ENCODE measurements around the gene KY. TPM values are rescaled to one million over a fixed set of nuclear protein-coding genes. Genes with fewer than 3 reads are reported as not detected.

The KY gene
- total RNA-seq, 2 donors from 2014 or later, result 1.4 to 1.7 TPM

DNA sequence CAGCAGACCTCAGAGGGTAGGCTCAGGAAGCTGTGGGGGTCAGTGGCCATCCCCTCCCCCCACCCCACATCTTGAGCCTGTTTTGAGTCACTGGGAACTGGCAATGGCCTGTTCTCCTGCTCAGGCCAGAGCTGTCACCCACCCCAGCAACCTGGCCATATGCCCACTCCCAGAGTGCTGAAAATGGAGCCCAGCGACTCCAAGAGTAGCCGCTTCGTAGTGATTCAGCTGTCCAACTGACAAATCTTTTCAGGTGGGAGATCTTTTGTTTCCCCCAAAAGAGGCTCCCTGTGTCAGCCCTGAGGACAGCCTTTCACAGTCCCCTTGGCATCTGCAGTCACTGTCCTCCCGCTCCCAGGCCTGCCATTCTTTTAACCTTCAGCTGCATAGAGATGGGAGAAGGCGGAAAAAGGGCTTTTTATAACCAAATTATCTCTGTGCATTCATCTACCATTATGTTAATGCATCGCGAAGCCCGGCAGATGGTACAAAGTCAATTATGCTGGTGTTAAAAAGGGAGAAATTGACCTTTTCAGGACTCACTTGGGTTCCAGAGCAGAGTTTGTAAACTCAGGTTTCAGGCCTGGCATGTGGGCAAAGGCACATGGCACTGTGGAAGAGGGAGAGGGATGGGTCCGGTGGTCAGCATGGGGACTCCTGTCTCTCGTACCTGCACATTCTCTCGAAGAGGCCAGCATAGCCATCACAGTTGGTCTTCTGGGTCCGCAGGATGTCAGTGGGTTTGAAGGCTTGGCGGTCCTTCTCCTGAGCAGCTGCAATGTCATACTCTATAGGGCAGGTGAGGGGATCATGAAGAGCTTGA, 32.1 kb downstream of the KY start:
- no peak overlapping the region for H3K4me3 ChIP-seq
- TF ChIP-seq POLR2A (IDR thresholded peaks at IDR 0.05) (no peak), POLR2AphosphoS5 (IDR thresholded peaks at IDR 0.05) (no peak)
- 89% methylated on average over 13 of the region's 13 CpGs for WGBS
- intact Hi-C loops (cut with DNase I), result no loop called here
- no peak overlapping the region for H3K27ac ChIP-seq
- no peaks in the 10 kb centered on the region for H3K36me3 ChIP-seq
- H3K27me3 ChIP-seq (replicated peaks; ENCODE audit: insufficient read depth), result no peaks in the 10 kb centered on the region
- no peaks in the 10 kb centered on the region for H3K4me1 ChIP-seq (replicated peaks)
- no peaks in the 10 kb centered on the region for H3K9me3 ChIP-seq
- DNase-seq (ENCODE audit: low spot score), result no peak

DNA sequence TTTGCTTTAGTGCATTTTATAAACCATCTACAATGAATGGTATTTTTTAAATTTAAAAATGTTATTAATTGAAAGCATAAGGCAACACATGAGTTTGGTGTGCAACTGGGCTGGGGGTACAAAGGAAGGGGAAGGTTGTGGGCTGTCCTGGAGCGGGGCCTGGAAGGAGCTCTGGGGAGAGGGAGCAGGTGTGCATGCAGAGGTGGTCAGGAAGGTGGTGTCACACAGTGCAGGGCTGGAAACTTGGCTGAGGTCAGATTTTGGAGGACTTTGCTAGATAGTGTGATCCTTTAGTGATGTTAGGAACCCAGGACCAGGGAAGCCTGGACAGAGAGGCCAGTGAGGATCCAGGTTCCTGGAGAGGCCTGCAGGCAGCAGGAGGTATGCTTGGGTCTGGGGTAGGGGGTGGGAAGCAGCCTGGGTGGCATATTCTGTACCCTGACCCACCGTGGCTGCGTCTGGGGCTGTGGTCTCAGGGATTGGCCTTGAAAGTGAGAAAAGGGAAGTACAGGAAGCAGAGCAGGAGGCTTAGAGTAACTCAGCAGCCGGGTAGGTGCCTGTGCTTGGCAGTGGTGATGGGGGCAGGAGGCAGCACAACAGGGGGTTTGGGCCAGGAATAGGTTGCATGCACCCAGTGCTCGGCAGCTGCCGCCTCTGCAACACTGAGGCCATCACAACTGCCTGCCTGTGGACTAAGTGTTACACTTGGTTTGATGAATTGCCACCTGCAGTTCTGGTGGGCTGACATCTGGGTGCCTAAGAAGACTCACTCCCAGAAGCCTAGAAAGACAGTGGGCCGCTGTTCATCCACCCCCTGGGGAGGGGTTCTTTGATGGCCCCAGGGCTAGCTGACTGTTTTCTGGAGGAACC, 33.0 kb downstream of the KY start:
- H3K36me3 ChIP-seq, result no peaks in the 10 kb centered on the region
- H3K4me1 ChIP-seq (replicated peaks), result no peaks in the 10 kb centered on the region
- no peaks in the 10 kb centered on the region for H3K27me3 ChIP-seq (replicated peaks; ENCODE audit: insufficient read depth)
- intact Hi-C loops (cut with DNase I), result no loop called here
- no peak overlapping the region for H3K4me3 ChIP-seq
- TF ChIP-seq CTCF (IDR thresholded peaks at IDR 0.05), result no peak
- no peak for TF ChIP-seq POLR2A (IDR thresholded peaks at IDR 0.05)
- TF ChIP-seq POLR2AphosphoS5 (IDR thresholded peaks at IDR 0.05), result no peak
- no peaks in the 10 kb centered on the region for H3K9me3 ChIP-seq
- 83% methylated on average over 5 of the region's 7 CpGs for WGBS
- no peak overlapping the region for H3K27ac ChIP-seq
- DNase-seq (ENCODE audit: low spot score), result no peak

DNA sequence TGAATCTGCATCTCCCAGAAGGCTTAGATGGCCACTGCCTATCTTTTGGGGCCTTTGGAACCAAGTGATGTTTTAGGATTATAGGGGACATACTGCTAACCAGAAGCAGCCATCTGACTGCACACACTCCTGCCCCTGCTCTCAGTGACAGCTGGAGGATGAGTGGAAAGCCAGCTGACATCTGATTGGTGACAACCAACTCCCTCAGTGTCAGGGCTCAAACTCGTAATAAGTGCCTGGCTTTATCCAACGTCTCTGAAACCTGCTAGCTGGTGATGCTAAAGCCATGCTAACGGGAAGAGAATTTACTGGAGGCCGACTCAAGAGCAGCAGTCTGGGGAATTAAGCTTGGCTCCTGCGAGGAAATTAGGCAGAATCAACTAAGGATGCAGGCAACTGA, 35.1 kb downstream of the KY start:
- 73% methylated on average over 5 of the region's 5 CpGs for WGBS
- DNase-seq (ENCODE audit: low spot score), result no peak

GRCh38 chr3:134614955-134615354, 35.9 kb downstream of the KY start:
- DNase-seq (ENCODE audit: low spot score), result no peak
- H3K36me3 ChIP-seq, result no peaks in the 10 kb centered on the region
- no peaks in the 10 kb centered on the region for H3K9me3 ChIP-seq
- no peaks in the 10 kb centered on the region for H3K4me1 ChIP-seq (replicated peaks)
- TF ChIP-seq CTCF (IDR thresholded peaks at IDR 0.05), result no peak
- TF ChIP-seq POLR2A (IDR thresholded peaks at IDR 0.05), result no peak
- TF ChIP-seq POLR2AphosphoS5 (IDR thresholded peaks at IDR 0.05), result no peak
- H3K4me3 ChIP-seq, result no peak overlapping the region
- intact Hi-C loops (cut with DNase I), result no loop called here
- 82% methylated on average over 4 of the region's 4 CpGs for WGBS
- no peaks in the 10 kb centered on the region for H3K27me3 ChIP-seq (replicated peaks; ENCODE audit: insufficient read depth)
- no peak overlapping the region for H3K27ac ChIP-seq

More for the DNA sequence above, 35.1 kb downstream of the KY start:
- H3K27me3 ChIP-seq (replicated peaks; ENCODE audit: insufficient read depth), result no peaks in the 10 kb centered on the region
- no peaks in the 10 kb centered on the region for H3K36me3 ChIP-seq
- H3K27ac ChIP-seq, result no peak overlapping the region
- H3K4me1 ChIP-seq (replicated peaks), result no peaks in the 10 kb centered on the region
- TF ChIP-seq POLR2A (IDR thresholded peaks at IDR 0.05) (no peak), POLR2AphosphoS5 (IDR thresholded peaks at IDR 0.05) (no peak), CTCF (IDR thresholded peaks at IDR 0.05) (no peak)
- intact Hi-C loops (cut with DNase I), result no loop called here
- H3K9me3 ChIP-seq, result no peaks in the 10 kb centered on the region
- no peak overlapping the region for H3K4me3 ChIP-seq

DNA sequence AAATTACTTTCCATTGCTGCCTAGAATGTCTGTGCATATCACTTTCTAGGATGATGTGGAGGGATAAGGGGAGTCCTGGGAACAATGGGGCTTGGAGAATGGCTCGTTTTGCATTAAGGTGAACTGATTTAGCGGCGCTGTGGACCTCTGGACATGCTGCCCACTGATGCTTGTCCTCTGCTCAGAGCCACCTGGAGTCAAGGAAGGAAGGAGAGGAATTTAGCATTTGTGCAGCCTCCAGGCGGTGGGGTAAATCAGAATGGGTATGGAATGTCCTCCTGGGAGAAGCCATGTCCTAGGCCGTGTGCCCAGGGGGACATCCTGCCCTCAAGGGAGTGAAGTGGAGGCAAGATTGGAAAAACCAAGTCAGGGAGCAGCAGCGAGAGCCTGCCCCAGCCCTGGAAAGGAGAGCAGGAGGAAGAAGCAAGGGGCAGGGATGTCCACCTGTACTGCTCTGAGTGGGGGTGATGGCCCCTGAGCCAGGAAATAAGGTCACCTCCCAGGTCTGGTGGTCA, 37.8 kb downstream of the KY start:
- Histone ChIP-seq H3K4me3 (no peak overlapping the region), H3K27ac (no peak overlapping the region), H3K4me1 (replicated peaks) (no peaks in the 10 kb centered on the region), H3K9me3 (no peaks in the 10 kb centered on the region), H3K27me3 (replicated peaks; ENCODE audit: insufficient read depth) (no peaks in the 10 kb centered on the region), H3K36me3 (no peaks in the 10 kb centered on the region)
- intact Hi-C loops (cut with DNase I), result no loop called here
- TF ChIP-seq POLR2AphosphoS5 (IDR thresholded peaks at IDR 0.05), result no peak
- TF ChIP-seq CTCF (IDR thresholded peaks at IDR 0.05), result no peak
- TF ChIP-seq POLR2A (IDR thresholded peaks at IDR 0.05), result no peak
- WGBS, result 89% methylated on average over 6 of the region's 6 CpGs
- no peak for DNase-seq (ENCODE audit: low spot score)
